ENCODE measurements around the gene RPL38. TPM values are rescaled to one million over a fixed set of nuclear protein-coding genes. Genes with fewer than 3 reads are reported as not detected.

RPL38 gene
- total RNA-seq, 1 donor from 2014 or later, result 691 TPM

Other genes starting within 250 kb of the RPL38 start
- gene TTYH2, start 9.9 kb downstream of the RPL38 start, total RNA-seq, result 41.8 TPM
- not detected for gene DNAI2, start 70.6 kb downstream of the RPL38 start, total RNA-seq
- gene KIF19, start 122.5 kb downstream of the RPL38 start, total RNA-seq, result 0.22 TPM
- not detected for gene BTBD17, start 158.2 kb downstream of the RPL38 start, total RNA-seq
- not detected for gene GPR142, start 163.8 kb downstream of the RPL38 start, total RNA-seq
- 30.5 TPM for gene GPRC5C, start 228.4 kb downstream of the RPL38 start, total RNA-seq

Data from Right ventricle myocardium superior (tissue), 1 donor.